HL-60 (cell line): Measurements from ENCODE around the gene NDUFA11.

Experiments
- DNase-seq, 2 experiments: peaks; one replicate each; pipeline ENCODE4 v3.0.0-alpha.2; 2010 to 2020; ENCODE audit warnings: low read depth in 1 of 2, low spot score in 1 of 2
- H3K27ac ChIP-seq: fragments of 250-450 bp; sonication (Bioruptor Pico); replicated peaks from 2 replicates; pipeline ENCODE4 v1.5.1; 2020; ENCODE audit warnings: mild to moderate bottlenecking, moderate library complexity
- H3K27me3 ChIP-seq: fragments of 250-450 bp; sonication (Bioruptor Pico); 2 replicates; pipeline ENCODE4 v1.5.1; 2021; ENCODE audit warnings: mild to moderate bottlenecking, moderate library complexity; ENCODE audit not compliant: insufficient read depth, poor library complexity, severe bottlenecking
- H3K4me3 ChIP-seq: replicated peaks from 2 replicates; pipeline ENCODE4 v1.5.1; 2011; ENCODE audit warnings: mild to moderate bottlenecking, control low read depth, low read length; ENCODE audit not compliant: insufficient read depth
- GABPA ChIP-seq: IDR thresholded peaks from 2 replicates; pipeline ENCODE4 v1.6.1; 2012; ENCODE audit warnings: low read depth
- POLR2AphosphoS5 ChIP-seq: IDR thresholded peaks from 2 replicates; pipeline ENCODE4 v1.6.1; 2012; ENCODE audit warnings: low read depth
- SPI1 ChIP-seq: IDR thresholded peaks from 2 replicates; pipeline ENCODE4 v1.6.1; 2012; ENCODE audit warnings: low read depth, mild to moderate bottlenecking, borderline replicate concordance
- TF ChIP-seq, protein P1 (sequence below): IDR thresholded peaks from one replicate; pipeline ENCODE4 v1.5.1; 2011; ENCODE audit warnings: low read length, control low read depth, inconsistent platforms; ENCODE audit not compliant: insufficient read depth
- TF ChIP-seq, protein P2 (sequence below): IDR thresholded peaks from 2 replicates; pipeline ENCODE4 v1.6.1; 2012; ENCODE audit warnings: low read depth; ENCODE audit not compliant: insufficient replicate concordance

The NDUFA11 gene

GRCh38 chr19:5899728-5900526 lies 3.7 kb downstream of the NDUFA11 start:
- H3K27me3 ChIP-seq = no peaks in the 10 kb centered on the region
- DNase-seq = no peak
- no peak overlapping the region for H3K4me3 ChIP-seq
- TF ChIP-seq, protein P1, sequence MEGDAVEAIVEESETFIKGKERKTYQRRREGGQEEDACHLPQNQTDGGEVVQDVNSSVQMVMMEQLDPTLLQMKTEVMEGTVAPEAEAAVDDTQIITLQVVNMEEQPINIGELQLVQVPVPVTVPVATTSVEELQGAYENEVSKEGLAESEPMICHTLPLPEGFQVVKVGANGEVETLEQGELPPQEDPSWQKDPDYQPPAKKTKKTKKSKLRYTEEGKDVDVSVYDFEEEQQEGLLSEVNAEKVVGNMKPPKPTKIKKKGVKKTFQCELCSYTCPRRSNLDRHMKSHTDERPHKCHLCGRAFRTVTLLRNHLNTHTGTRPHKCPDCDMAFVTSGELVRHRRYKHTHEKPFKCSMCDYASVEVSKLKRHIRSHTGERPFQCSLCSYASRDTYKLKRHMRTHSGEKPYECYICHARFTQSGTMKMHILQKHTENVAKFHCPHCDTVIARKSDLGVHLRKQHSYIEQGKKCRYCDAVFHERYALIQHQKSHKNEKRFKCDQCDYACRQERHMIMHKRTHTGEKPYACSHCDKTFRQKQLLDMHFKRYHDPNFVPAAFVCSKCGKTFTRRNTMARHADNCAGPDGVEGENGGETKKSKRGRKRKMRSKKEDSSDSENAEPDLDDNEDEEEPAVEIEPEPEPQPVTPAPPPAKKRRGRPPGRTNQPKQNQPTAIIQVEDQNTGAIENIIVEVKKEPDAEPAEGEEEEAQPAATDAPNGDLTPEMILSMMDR = no peak
- TF ChIP-seq POLR2AphosphoS5 (no peak), SPI1 (no peak), GABPA (no peak)
- TF ChIP-seq, protein P2, sequence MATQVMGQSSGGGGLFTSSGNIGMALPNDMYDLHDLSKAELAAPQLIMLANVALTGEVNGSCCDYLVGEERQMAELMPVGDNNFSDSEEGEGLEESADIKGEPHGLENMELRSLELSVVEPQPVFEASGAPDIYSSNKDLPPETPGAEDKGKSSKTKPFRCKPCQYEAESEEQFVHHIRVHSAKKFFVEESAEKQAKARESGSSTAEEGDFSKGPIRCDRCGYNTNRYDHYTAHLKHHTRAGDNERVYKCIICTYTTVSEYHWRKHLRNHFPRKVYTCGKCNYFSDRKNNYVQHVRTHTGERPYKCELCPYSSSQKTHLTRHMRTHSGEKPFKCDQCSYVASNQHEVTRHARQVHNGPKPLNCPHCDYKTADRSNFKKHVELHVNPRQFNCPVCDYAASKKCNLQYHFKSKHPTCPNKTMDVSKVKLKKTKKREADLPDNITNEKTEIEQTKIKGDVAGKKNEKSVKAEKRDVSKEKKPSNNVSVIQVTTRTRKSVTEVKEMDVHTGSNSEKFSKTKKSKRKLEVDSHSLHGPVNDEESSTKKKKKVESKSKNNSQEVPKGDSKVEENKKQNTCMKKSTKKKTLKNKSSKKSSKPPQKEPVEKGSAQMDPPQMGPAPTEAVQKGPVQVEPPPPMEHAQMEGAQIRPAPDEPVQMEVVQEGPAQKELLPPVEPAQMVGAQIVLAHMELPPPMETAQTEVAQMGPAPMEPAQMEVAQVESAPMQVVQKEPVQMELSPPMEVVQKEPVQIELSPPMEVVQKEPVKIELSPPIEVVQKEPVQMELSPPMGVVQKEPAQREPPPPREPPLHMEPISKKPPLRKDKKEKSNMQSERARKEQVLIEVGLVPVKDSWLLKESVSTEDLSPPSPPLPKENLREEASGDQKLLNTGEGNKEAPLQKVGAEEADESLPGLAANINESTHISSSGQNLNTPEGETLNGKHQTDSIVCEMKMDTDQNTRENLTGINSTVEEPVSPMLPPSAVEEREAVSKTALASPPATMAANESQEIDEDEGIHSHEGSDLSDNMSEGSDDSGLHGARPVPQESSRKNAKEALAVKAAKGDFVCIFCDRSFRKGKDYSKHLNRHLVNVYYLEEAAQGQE = no peak
- no peak overlapping the region for H3K27ac ChIP-seq

DNA sequence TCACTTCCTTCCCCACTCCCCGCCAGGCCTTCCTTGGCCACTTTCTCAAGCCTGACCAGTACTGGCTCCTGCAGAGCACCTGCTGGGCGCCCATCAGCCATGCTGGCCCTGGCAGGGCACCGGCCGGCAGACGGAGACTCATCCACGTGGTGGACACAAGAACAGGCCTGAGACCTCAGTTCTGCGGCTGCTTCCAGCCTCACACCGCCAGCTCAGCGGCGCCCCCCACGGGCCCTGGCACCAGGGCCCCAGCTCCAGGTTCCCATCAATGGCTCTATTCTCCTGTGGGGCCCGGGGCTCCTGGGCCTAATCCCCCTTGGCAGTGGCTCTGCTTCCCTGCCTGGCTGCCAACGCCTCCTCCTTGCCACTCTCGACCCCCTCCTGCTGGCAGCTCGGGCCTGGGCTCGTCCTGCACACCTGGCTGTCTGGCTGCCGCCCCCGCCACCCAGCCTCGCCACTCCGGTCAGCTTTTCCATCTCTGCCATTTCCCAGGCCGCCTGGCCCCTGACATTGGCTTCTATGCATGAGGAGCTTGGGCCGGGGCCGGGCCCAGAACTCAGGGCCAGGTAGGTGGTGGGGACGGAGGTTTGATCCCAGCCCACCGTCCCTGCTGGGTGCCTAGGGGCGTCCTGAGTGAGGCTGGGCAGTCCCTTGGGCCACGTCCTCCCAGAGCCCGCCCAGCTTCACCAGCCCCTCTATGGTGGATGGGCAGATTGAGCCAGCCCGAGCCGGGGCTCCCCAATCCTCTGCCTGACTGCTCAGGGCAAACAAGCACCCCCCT lies 6.2 kb downstream of the NDUFA11 start:
- TF ChIP-seq, protein P1 = no peak
- TF ChIP-seq GABPA = no peak
- no peak for TF ChIP-seq SPI1
- TF ChIP-seq POLR2AphosphoS5 = no peak
- TF ChIP-seq, protein P2 = no peak
- no peak overlapping the region for H3K4me3 ChIP-seq
- no peak for DNase-seq
- no peak overlapping the region for H3K27ac ChIP-seq
- H3K27me3 ChIP-seq = peaks cover 2% of the 10 kb centered on the region

DNA sequence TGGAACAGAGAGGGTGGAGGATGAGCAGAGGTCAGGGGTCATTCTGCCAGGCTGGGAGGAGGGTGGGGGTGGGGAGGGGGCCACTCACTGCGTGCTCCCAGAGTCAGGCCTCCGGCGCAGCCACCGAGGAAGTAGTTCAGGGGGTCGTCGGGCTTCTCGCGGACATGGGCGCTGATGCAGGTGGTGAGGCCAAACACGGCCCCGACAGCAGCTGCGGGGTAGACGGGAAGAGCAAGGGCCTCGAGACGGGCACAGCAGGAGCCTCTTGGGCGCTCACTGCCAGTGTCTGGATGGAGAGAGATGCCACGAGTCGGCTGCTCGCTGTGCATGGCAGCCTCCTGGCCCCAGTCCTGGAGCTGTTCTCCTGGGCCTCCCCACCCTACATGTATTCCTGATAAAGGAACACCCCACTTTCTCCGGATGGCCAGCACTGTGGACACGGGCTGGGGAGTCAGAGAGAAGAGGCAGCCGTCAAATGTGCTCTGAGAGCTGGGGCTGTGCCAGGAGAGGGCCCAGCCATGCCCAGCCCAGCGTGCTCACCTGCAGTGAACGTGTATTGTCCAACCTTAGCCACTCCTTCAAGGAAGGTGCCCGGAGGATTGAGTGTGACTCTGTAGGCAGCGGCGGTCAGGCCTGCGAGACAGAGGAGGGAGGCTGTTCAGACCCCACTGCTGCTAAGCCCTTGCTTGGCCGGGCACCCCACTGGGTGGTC lies 7.1 kb downstream of the NDUFA11 start:
- Histone ChIP-seq H3K4me3 (no peak overlapping the region), H3K27ac (no peak overlapping the region), H3K27me3 (peaks cover 6% of the 10 kb centered on the region)
- no peak for DNase-seq
- TF ChIP-seq, protein P2 = no peak
- TF ChIP-seq GABPA (no peak), POLR2AphosphoS5 (no peak), SPI1 (no peak)
- TF ChIP-seq, protein P1 = no peak
